GM23338 (cell line): ENCODE data around the gene APBA2. TPM values are rescaled to one million over a fixed set of nuclear protein-coding genes. Genes with fewer than 3 reads are reported as not detected.

Experiments
- ATAC-seq: fragments of 200-7000 bp; cut with Tn5 transposase; 3 replicates; pipeline ENCODE4 v1.9.1; 2020
- DNase-seq: peaks from one replicate; pipeline ENCODE4 v3.0.0-alpha.2; 2015; ENCODE audit warnings: low spot score
- H2AFZ ChIP-seq: fragments of 200-600 bp; sonication (generic); 2 replicates; pipeline ENCODE4 v1.8.0; 2016; ENCODE audit warnings: antibody characterized with exemption, mild to moderate bottlenecking, moderate library complexity
- H3F3A ChIP-seq: fragments of 200-600 bp; sonication (generic); replicated peaks from 2 replicates; pipeline ENCODE4 v1.8.0; 2017; ENCODE audit warnings: antibody characterized with exemption, mixed run types, low read depth
- H3K27ac ChIP-seq: fragments of 200-600 bp; sonication (generic); 2 replicates; pipeline ENCODE4 v1.6.1; 2016; ENCODE audit warnings: low read depth
- H3K27me3 ChIP-seq: fragments of 200-600 bp; sonication (generic); 2 replicates; pipeline ENCODE4 v1.8.0; 2016; ENCODE audit warnings: mild to moderate bottlenecking, mixed run types, moderate library complexity; ENCODE audit not compliant: insufficient read depth
- H3K36me3 ChIP-seq: fragments of 200-600 bp; sonication (generic); 2 replicates; pipeline ENCODE4 v1.8.0; 2016; ENCODE audit warnings: mild to moderate bottlenecking; ENCODE audit not compliant: insufficient read depth
- H3K4me1 ChIP-seq: fragments of 200-600 bp; sonication (generic); 2 replicates; pipeline ENCODE4 v1.8.0; 2016; ENCODE audit warnings: mild to moderate bottlenecking, moderate library complexity; ENCODE audit not compliant: insufficient read depth
- H3K4me2 ChIP-seq: fragments of 200-600 bp; sonication (generic); 2 replicates; pipeline ENCODE4 v1.7.1; 2017; ENCODE audit warnings: mixed run types
- H3K4me3 ChIP-seq: fragments of 200-600 bp; sonication (generic); 2 replicates; pipeline ENCODE4 v1.6.1; 2016; ENCODE audit warnings: mixed run types
- H3K79me2 ChIP-seq: fragments of 200-600 bp; sonication (generic); replicated peaks from 2 replicates; pipeline ENCODE4 v1.8.0; 2017; ENCODE audit warnings: mild to moderate bottlenecking; ENCODE audit not compliant: insufficient read depth
- H3K9me2 ChIP-seq: fragments of 200-600 bp; sonication (generic); 2 replicates; pipeline ENCODE4 v1.8.0; 2017; ENCODE audit not compliant: insufficient read depth
- H4K20me1 ChIP-seq: fragments of 200-600 bp; sonication (generic); replicated peaks from 2 replicates; pipeline ENCODE4 v1.8.0; 2017; ENCODE audit warnings: mild to moderate bottlenecking; ENCODE audit not compliant: insufficient read depth
- H3K27ac Mint-ChIP-seq: 2 replicates; pipeline ENCODE4 v1.8.0; 2020; ENCODE audit warnings: inconsistent platforms, mild to moderate bottlenecking, moderate library complexity, mixed read lengths
- H3K27me3 Mint-ChIP-seq: 3 replicates; pipeline ENCODE4 v1.8.0; 2022; ENCODE audit warnings: low read depth, mild to moderate bottlenecking, moderate library complexity, mixed read lengths, inconsistent platforms; ENCODE audit not compliant: insufficient read depth, poor library complexity
- H3K36me3 Mint-ChIP-seq: 3 replicates; pipeline ENCODE4 v1.8.0; 2021; ENCODE audit warnings: low read depth, mild to moderate bottlenecking, inconsistent platforms, moderate library complexity, mixed read lengths
- H3K4me1 Mint-ChIP-seq: 3 replicates; pipeline ENCODE4 v1.8.0; 2020; ENCODE audit warnings: mild to moderate bottlenecking, inconsistent platforms, mixed read lengths
- H3K4me3 Mint-ChIP-seq: 3 replicates; pipeline ENCODE4 v1.8.0; 2021; ENCODE audit warnings: moderate library complexity, mild to moderate bottlenecking, inconsistent platforms, mixed read lengths
- H3K9me3 Mint-ChIP-seq: 3 replicates; pipeline ENCODE4 v1.8.0; 2020; ENCODE audit warnings: moderate library complexity, mild to moderate bottlenecking, inconsistent platforms, mixed read lengths
- CREB1 ChIP-seq: fragments of 250-450 bp; sonication (Bioruptor Pico); IDR thresholded peaks from 2 replicates; pipeline ENCODE4 v1.5.0; 2020; ENCODE audit warnings: low read depth, mild to moderate bottlenecking, moderate library complexity
- CTCF ChIP-seq, 2 experiments: fragments of 200-600 bp in 1 of 2; sonication (generic) in 1 of 2; conservative IDR thresholded peaks; 2 replicates each; pipeline versions ENCODE4 v1.5.1 to v1.6.1; 2016 to 2017; ENCODE audit warnings: antibody characterized with exemption in 2 of 2, low read depth in 2 of 2, mild to moderate bottlenecking in 2 of 2, moderate library complexity in 1 of 2
- EZH2phosphoT487 ChIP-seq: fragments of 200-600 bp; sonication (generic); IDR thresholded peaks from one replicate; pipeline ENCODE4 v1.8.1; 2018; ENCODE audit warnings: antibody characterized with exemption; ENCODE audit not compliant: unreplicated experiment
- STAT1 ChIP-seq: IDR thresholded peaks from one replicate; pipeline ENCODE4 v1.6.1; 2016; ENCODE audit warnings: antibody characterized with exemption; ENCODE audit not compliant: unreplicated experiment
- ZNF114 ChIP-seq: fragments of 250-450 bp; sonication (Bioruptor Pico); IDR thresholded peaks from 2 replicates; pipeline ENCODE4 v1.5.0; 2020; ENCODE audit warnings: mild to moderate bottlenecking, moderate library complexity
- ZNF331 ChIP-seq: fragments of 250-450 bp; sonication (Bioruptor Pico); IDR thresholded peaks from 2 replicates; pipeline ENCODE4 v1.5.0; 2020; ENCODE audit warnings: low read depth, mild to moderate bottlenecking, moderate library complexity
- ZNF462 ChIP-seq: fragments of 250-450 bp; sonication (Bioruptor Pico); IDR thresholded peaks from 2 replicates; pipeline ENCODE4 v1.5.0; 2020; ENCODE audit warnings: mild to moderate bottlenecking, moderate library complexity
- polyA plus RNA-seq: library from polyadenylated mRNA; unstranded; fragments of >200 nt; fragmentation: Nextera tagmentation; extraction: Ambion mirVana; gene quantifications from 2 replicates; pipeline ENCODE4 v1.2.1, GENCODE V29; 2016
- total RNA-seq: library from RNA; depleted of rRNA; stranded (reverse); fragments of >200 nt; shearing (Covaris generic); gene quantifications from 2 replicates; pipeline ENCODE4 v1.2.3, GENCODE V29; 2014

Gene APBA2
- total and polyA plus RNA-seq, 2 experiments from 2014 or later, result 5.9 to 24.7 TPM

GRCh38 chr15:28876845-28877185 is 9.0 kb upstream of the APBA2 start (continued):
- TF ChIP-seq ZNF462 (CRISPR knock-in tag) (no peak), ZNF114 (CRISPR knock-in tag) (no peak), CREB1 (no peak), CTCF (conservative IDR thresholded peaks at IDR 0.05; ENCODE audit: low read depth in 2 of 2) (no peak), EZH2phosphoT487 (no peak), ZNF331 (CRISPR knock-in tag) (no peak)

GRCh38 chr15:28878209-28878608 is 7.6 kb upstream of the APBA2 start:
- no peaks in the 10 kb centered on the region for H4K20me1 ChIP-seq
- DNase-seq, result no peak
- Mint-ChIP-seq H3K4me1 (peaks cover 12% of the 10 kb centered on the region), H3K9me3 (no peaks in the 10 kb centered on the region; the same call in 2 of the 3 replicates), H3K27ac (no peak overlapping the region), H3K27me3 (peaks cover 16% of the 10 kb centered on the region), H3K36me3 (no peaks in the 10 kb centered on the region), H3K4me3 (no peak overlapping the region)
- H3K4me3 ChIP-seq, result no peak overlapping the region
- no peaks in the 10 kb centered on the region for H3K9me2 ChIP-seq
- ATAC-seq, result no peak
- H2AFZ ChIP-seq, result no peak overlapping the region
- peaks cover 15% of the 10 kb centered on the region; the same call in 1 of the 2 replicates for H3K4me1 ChIP-seq
- no peaks in the 10 kb centered on the region for H3K36me3 ChIP-seq
- H3K79me2 ChIP-seq, result no peaks in the 10 kb centered on the region
- no peaks in the 10 kb centered on the region for H3F3A ChIP-seq
- no peaks in the 10 kb centered on the region for H3K27me3 ChIP-seq
- no peak overlapping the region for H3K27ac ChIP-seq
- H3K4me2 ChIP-seq, result no peak overlapping the region
- TF ChIP-seq CTCF (conservative IDR thresholded peaks at IDR 0.05; ENCODE audit: low read depth in 2 of 2) (no peak), STAT1 (no peak)
